ENCODE measurements around the gene PIK3AP1.
"Not testable (repeated sequence)": the region's sequence is repeated elsewhere in the genome, so short reads cannot be mapped to it uniquely, and the experiment has no call there.

DNA sequence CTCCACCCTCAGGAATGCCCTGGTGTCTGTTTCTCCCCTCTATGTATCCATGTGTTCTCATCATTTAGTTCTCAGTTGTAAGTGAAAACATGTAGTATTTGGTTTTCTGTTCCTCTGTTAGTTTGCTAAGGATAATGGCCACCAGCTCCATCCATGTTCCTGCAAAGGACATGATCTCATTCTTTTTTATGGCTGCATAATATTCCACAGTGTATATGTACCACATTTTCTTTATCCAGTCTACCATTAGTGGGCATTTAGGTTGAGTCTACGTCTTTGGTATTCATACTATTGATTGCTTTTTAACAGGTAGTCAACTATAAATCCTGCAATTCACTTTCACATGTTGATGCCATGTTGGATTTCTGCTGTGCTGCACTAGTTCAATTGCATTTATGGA is 39.9 kb downstream of the PIK3AP1 start:
- TF ChIP-seq POLR2A (IDR thresholded peaks at IDR 0.05), result not testable (repeated sequence)
- TF ChIP-seq, protein P1, sequence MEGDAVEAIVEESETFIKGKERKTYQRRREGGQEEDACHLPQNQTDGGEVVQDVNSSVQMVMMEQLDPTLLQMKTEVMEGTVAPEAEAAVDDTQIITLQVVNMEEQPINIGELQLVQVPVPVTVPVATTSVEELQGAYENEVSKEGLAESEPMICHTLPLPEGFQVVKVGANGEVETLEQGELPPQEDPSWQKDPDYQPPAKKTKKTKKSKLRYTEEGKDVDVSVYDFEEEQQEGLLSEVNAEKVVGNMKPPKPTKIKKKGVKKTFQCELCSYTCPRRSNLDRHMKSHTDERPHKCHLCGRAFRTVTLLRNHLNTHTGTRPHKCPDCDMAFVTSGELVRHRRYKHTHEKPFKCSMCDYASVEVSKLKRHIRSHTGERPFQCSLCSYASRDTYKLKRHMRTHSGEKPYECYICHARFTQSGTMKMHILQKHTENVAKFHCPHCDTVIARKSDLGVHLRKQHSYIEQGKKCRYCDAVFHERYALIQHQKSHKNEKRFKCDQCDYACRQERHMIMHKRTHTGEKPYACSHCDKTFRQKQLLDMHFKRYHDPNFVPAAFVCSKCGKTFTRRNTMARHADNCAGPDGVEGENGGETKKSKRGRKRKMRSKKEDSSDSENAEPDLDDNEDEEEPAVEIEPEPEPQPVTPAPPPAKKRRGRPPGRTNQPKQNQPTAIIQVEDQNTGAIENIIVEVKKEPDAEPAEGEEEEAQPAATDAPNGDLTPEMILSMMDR (IDR thresholded peaks at IDR 0.05), result not testable (repeated sequence)
